Muscle layer of colon (tissue), 2 donors: ENCODE data around the gene SHC4.
A peak's percentile ranks its signal among the peaks of the same experiment; 100 is the strongest.
"Not testable (repeated sequence)": the region's sequence is repeated elsewhere in the genome, so short reads cannot be mapped to it uniquely, and the experiment has no call there.

Experiments
- H3K27ac ChIP-seq: one replicate; pipeline ENCODE4 v1.7.0; 2013; ENCODE audit warnings: low read depth, mild to moderate bottlenecking, low read length, moderate library complexity
- H3K27me3 ChIP-seq, 2 donors: one replicate each; pipeline ENCODE4 v1.7.0; 2013; ENCODE audit warnings: low read length in 2 of 2, mild to moderate bottlenecking in 2 of 2; ENCODE audit not compliant: insufficient read depth in 2 of 2, control insufficient read depth in 1 of 2
- H3K36me3 ChIP-seq: one replicate; pipeline ENCODE4 v1.7.0; 2013; ENCODE audit warnings: mild to moderate bottlenecking, low read length; ENCODE audit not compliant: insufficient read depth
- H3K4me1 ChIP-seq: one replicate; pipeline ENCODE4 v1.7.0; 2013; ENCODE audit warnings: mild to moderate bottlenecking, low read length; ENCODE audit not compliant: insufficient read depth
- H3K4me3 ChIP-seq, 2 donors: one replicate each; pipeline ENCODE4 v1.7.0; 2013; ENCODE audit warnings: low read length in 2 of 2, low read depth in 1 of 2, mild to moderate bottlenecking in 1 of 2, moderate library complexity in 1 of 2
- H3K9ac ChIP-seq: one replicate; pipeline ENCODE4 v1.7.0; 2013; ENCODE audit warnings: low read length
- H3K9me3 ChIP-seq: one replicate; pipeline ENCODE4 v1.7.0; 2013; ENCODE audit warnings: mild to moderate bottlenecking, low read length
- donor health status: abdominal sarcoma.
- donor health status: Adenocarcinoma of cecum.

The SHC4 gene

GRCh38 chr15:48858401-48858800 is 105.3 kb downstream of the SHC4 start:
- Histone ChIP-seq H3K36me3 (no peaks in the 10 kb centered on the region), H3K4me1 (no peaks in the 10 kb centered on the region), H3K27me3 (no peaks in the 10 kb centered on the region), H3K9ac (no peak overlapping the region), H3K27ac (no peak overlapping the region), H3K9me3 (no peaks in the 10 kb centered on the region), H3K4me3 (no peak overlapping the region)

- H3K4me3 ChIP-seq: no peak overlapping the region
- no peaks in the 10 kb centered on the region for H3K4me1 ChIP-seq
- no peak overlapping the region for H3K27ac ChIP-seq
- H3K36me3 ChIP-seq: no peaks in the 10 kb centered on the region
- H3K9ac ChIP-seq: no peak overlapping the region
- no peaks in the 10 kb centered on the region for H3K27me3 ChIP-seq
- no peaks in the 10 kb centered on the region for H3K9me3 ChIP-seq
Observed at GRCh38 chr15:48856942-48857341, 106.8 kb downstream of the SHC4 start.

GRCh38 chr15:48855501-48856440 is 107.9 kb downstream of the SHC4 start:
- Histone ChIP-seq H3K27me3 (no peaks in the 10 kb centered on the region), H3K4me3 (no peak overlapping the region), H3K9ac (no peak overlapping the region), H3K9me3 (no peaks in the 10 kb centered on the region), H3K27ac (peak overlapping the region; percentile 12), H3K4me1 (no peaks in the 10 kb centered on the region), H3K36me3 (no peaks in the 10 kb centered on the region)

- not testable (repeated sequence) for H3K36me3 ChIP-seq, H3K9me3 ChIP-seq, H3K27ac ChIP-seq, H3K4me3 ChIP-seq, H3K4me1 ChIP-seq, H3K9ac ChIP-seq, H3K27me3 ChIP-seq
Observed at GRCh38 chr15:48854434-48854833, 109.3 kb downstream of the SHC4 start.

GRCh38 chr15:48851956-48852355 is 111.8 kb downstream of the SHC4 start:
- H3K9ac ChIP-seq: no peak overlapping the region
- no peak overlapping the region for H3K4me3 ChIP-seq
- H3K27ac ChIP-seq: no peak overlapping the region
- H3K36me3 ChIP-seq: no peaks in the 10 kb centered on the region
- H3K9me3 ChIP-seq: no peaks in the 10 kb centered on the region
- H3K4me1 ChIP-seq: no peaks in the 10 kb centered on the region
- no peaks in the 10 kb centered on the region for H3K27me3 ChIP-seq

- Histone ChIP-seq H3K9me3 (no peaks in the 10 kb centered on the region), H3K9ac (no peak overlapping the region), H3K27ac (no peak overlapping the region), H3K27me3 (no peaks in the 10 kb centered on the region), H3K4me3 (no peak overlapping the region), H3K36me3 (no peaks in the 10 kb centered on the region), H3K4me1 (no peaks in the 10 kb centered on the region)
Observed at GRCh38 chr15:48850648-48851047, 113.1 kb downstream of the SHC4 start.

GRCh38 chr15:48845123-48845522 is 118.6 kb downstream of the SHC4 start:
- H3K27me3 ChIP-seq: no peaks in the 10 kb centered on the region
- no peaks in the 10 kb centered on the region for H3K36me3 ChIP-seq
- H3K4me1 ChIP-seq: no peaks in the 10 kb centered on the region
- H3K27ac ChIP-seq: no peak overlapping the region
- H3K9me3 ChIP-seq: no peaks in the 10 kb centered on the region
- no peak overlapping the region for H3K9ac ChIP-seq
- H3K4me3 ChIP-seq: no peak overlapping the region

- no peaks in the 10 kb centered on the region for H3K27me3 ChIP-seq
- H3K9ac ChIP-seq: no peak overlapping the region
- H3K4me1 ChIP-seq: no peaks in the 10 kb centered on the region
- H3K36me3 ChIP-seq: no peaks in the 10 kb centered on the region
- H3K27ac ChIP-seq: no peak overlapping the region
- H3K9me3 ChIP-seq: no peaks in the 10 kb centered on the region
- no peak overlapping the region for H3K4me3 ChIP-seq
Observed at GRCh38 chr15:48842501-48842900, 121.2 kb downstream of the SHC4 start.

GRCh38 chr15:48834756-48835155 is 129.0 kb downstream of the SHC4 start:
- no peak overlapping the region for H3K27ac ChIP-seq
- no peak overlapping the region for H3K4me3 ChIP-seq
- H3K9ac ChIP-seq: no peak overlapping the region
- no peaks in the 10 kb centered on the region for H3K27me3 ChIP-seq
- H3K36me3 ChIP-seq: no peaks in the 10 kb centered on the region
- no peaks in the 10 kb centered on the region for H3K9me3 ChIP-seq
- H3K4me1 ChIP-seq: no peaks in the 10 kb centered on the region

- no peaks in the 10 kb centered on the region for H3K36me3 ChIP-seq
- H3K4me1 ChIP-seq: no peaks in the 10 kb centered on the region
- no peak overlapping the region for H3K27ac ChIP-seq
- no peaks in the 10 kb centered on the region for H3K9me3 ChIP-seq
- H3K27me3 ChIP-seq: no peaks in the 10 kb centered on the region
- no peak overlapping the region for H3K4me3 ChIP-seq
- H3K9ac ChIP-seq: no peak overlapping the region
Observed at GRCh38 chr15:48833526-48834239, 130.0 kb downstream of the SHC4 start.

- no peaks in the 10 kb centered on the region for H3K9me3 ChIP-seq
- no peaks in the 10 kb centered on the region for H3K36me3 ChIP-seq
- no peak overlapping the region for H3K9ac ChIP-seq
- no peaks in the 10 kb centered on the region for H3K4me1 ChIP-seq
- H3K4me3 ChIP-seq: no peak overlapping the region
- no peak overlapping the region for H3K27ac ChIP-seq
- no peaks in the 10 kb centered on the region for H3K27me3 ChIP-seq
Observed at GRCh38 chr15:48832648-48833047, 131.1 kb downstream of the SHC4 start.
